GM12878 (cell line): Measurements from ENCODE around the gene RSBN1L. TPM values are rescaled to one million over a fixed set of nuclear protein-coding genes. Genes with fewer than 3 reads are reported as not detected.

Experiments used
- ATAC-seq: fragments of 200-7000 bp; cut with Tn5 transposase; 3 replicates; pipeline ENCODE4 v1.9.1; 2020; ENCODE audit warnings: mild to moderate bottlenecking, moderate library complexity
- BruUV-seq: library from RNA; stranded (reverse); fragments of 400-500 nt; replicated peaks from 2 replicates; lab custom pipeline; 2021; lab: Mats Ljungman, UMichigan
- CTCF ChIA-PET: fragments of 300-600 bp; sonication (Branson Sonifier 250); formaldehyde crosslinking; extraction: SDS; loops from one replicate; lab custom pipeline; 2021; ENCODE audit warnings: inconsistent platforms; lab: Yijun Ruan, JAX
- POLR2A ChIA-PET: fragments of 350-600 bp; formaldehyde crosslinking; extraction: SDS; loops from one replicate; lab custom pipeline; 2021; ENCODE audit warnings: inconsistent platforms; lab: Charles Lee
- RAD21 ChIA-PET: fragments of 300-600 bp; sonication (Branson Sonifier 250); formaldehyde crosslinking; loops from one replicate; lab custom pipeline; 2023; ENCODE audit warnings: antibody characterized with exemption; ENCODE audit not compliant: unreplicated experiment; lab: Charles Lee
- SMC1A ChIA-PET: fragments of 300-600 bp; sonication (Branson Sonifier 250); formaldehyde crosslinking; loops from one replicate; lab custom pipeline; 2023; ENCODE audit not compliant: unreplicated experiment, uncharacterized antibody; lab: Charles Lee
- DNase-seq: peaks from one replicate; pipeline ENCODE4 v3.0.0-alpha.2; 2011; ENCODE audit warnings: low read depth, low spot score
- FAIRE-seq: peaks from 3 replicates; lab custom pipeline; 2011; peaks lifted over from hg19 to GRCh38; lab: Jason Lieb, UNC
- H2AFZ ChIP-seq: 2 replicates; pipeline ENCODE4 v1.6.0; 2011; ENCODE audit warnings: low read depth, low read length, control low read depth; ENCODE audit not compliant: control insufficient read depth
- H3K27ac ChIP-seq: 2 replicates; pipeline ENCODE4 v1.5.1; 2011; ENCODE audit warnings: control low read depth; ENCODE audit not compliant: control insufficient read depth, insufficient read depth
- H3K27me3 ChIP-seq, 2 experiments: replicated peaks in 1 of 2; 2 replicates each; pipeline versions ENCODE4 v1.6.0 to v1.6.1; 2011; ENCODE audit warnings: low read length in 1 of 2; ENCODE audit not compliant: control insufficient read depth in 2 of 2, insufficient read depth in 2 of 2
- H3K36me3 ChIP-seq, 2 experiments: 2 replicates each; pipeline ENCODE4 v1.5.1; 2011; ENCODE audit warnings: low read length in 1 of 2; ENCODE audit not compliant: control insufficient read depth in 2 of 2, insufficient read depth in 2 of 2
- H3K4me1 ChIP-seq: 2 replicates; pipeline ENCODE4 v1.6.1; 2011; ENCODE audit warnings: mild to moderate bottlenecking, low read length, moderate library complexity, mixed read lengths; ENCODE audit not compliant: control insufficient read depth, insufficient read depth
- H3K4me2 ChIP-seq: 2 replicates; pipeline ENCODE4 v1.6.0; 2011; ENCODE audit warnings: control low read depth; ENCODE audit not compliant: control insufficient read depth, insufficient read depth
- H3K4me3 ChIP-seq: fragments of 200-600 bp; sonication (generic); 2 replicates; pipeline ENCODE4 v1.5.1; 2016
- H3K79me2 ChIP-seq: 2 replicates; pipeline ENCODE4 v1.6.0; 2011; ENCODE audit warnings: low read length; ENCODE audit not compliant: control insufficient read depth, insufficient read depth
- H3K9ac ChIP-seq: 2 replicates; pipeline ENCODE4 v1.8.0; 2011; ENCODE audit warnings: low read length, control low read depth, mixed read lengths; ENCODE audit not compliant: control insufficient read depth, insufficient read depth
- H3K9me3 ChIP-seq: replicated peaks from 3 replicates; pipeline ENCODE4 v1.5.1; 2011; ENCODE audit warnings: mild to moderate bottlenecking, low read length; ENCODE audit not compliant: control insufficient read depth, insufficient read depth
- H4K20me1 ChIP-seq: 2 replicates; pipeline ENCODE4 v1.6.0; 2011; ENCODE audit not compliant: control insufficient read depth, insufficient read depth
- BHLHE40 ChIP-seq, 2 experiments: fragments of 450-650 bp in 1 of 2; IDR thresholded peaks; 2 replicates each; pipeline ENCODE4 v1.6.1; 2011 to 2017; ENCODE audit warnings: low read depth in 2 of 2, borderline replicate concordance in 1 of 2, improper control_type of control experiment in 1 of 2, low read length in 1 of 2, mild to moderate bottlenecking in 1 of 2
- BRCA1 ChIP-seq: IDR thresholded peaks from 2 replicates; pipeline ENCODE4 v1.6.1; 2011; ENCODE audit warnings: low read depth, low read length, improper control_type of control experiment
- CBFB ChIP-seq: IDR thresholded peaks from 2 replicates; pipeline ENCODE4 v1.6.1; 2016; ENCODE audit warnings: antibody characterized with exemption, low read depth
- EED ChIP-seq: sonication (generic); IDR thresholded peaks from 2 replicates; pipeline ENCODE4 v1.6.1; 2016; ENCODE audit warnings: antibody characterized with exemption, low read depth
- MTA2 ChIP-seq: fragments of 450-650 bp; IDR thresholded peaks from 2 replicates; pipeline ENCODE4 v1.6.1; 2016; ENCODE audit warnings: low read depth, mild to moderate bottlenecking, moderate library complexity
- NBN ChIP-seq: fragments of 450-650 bp; IDR thresholded peaks from 2 replicates; pipeline ENCODE4 v1.6.1; 2016
- NR2C2 ChIP-seq: IDR thresholded peaks from 2 replicates; pipeline ENCODE4 v1.6.1; 2011; ENCODE audit warnings: borderline replicate concordance, low read depth; ENCODE audit not compliant: control insufficient read depth, insufficient read length
- POLR2AphosphoS2 ChIP-seq: IDR thresholded peaks from 2 replicates; pipeline ENCODE4 v1.6.1; 2011; ENCODE audit warnings: low read depth, mild to moderate bottlenecking, low read length, improper control_type of control experiment, moderate library complexity
- RCOR1 ChIP-seq: conservative IDR thresholded peaks from 2 replicates; pipeline ENCODE4 v1.6.1; 2012; ENCODE audit warnings: low read depth, low read length, improper control_type of control experiment
- RELB ChIP-seq: fragments of 450-650 bp; IDR thresholded peaks from 2 replicates; pipeline ENCODE4 v1.6.1; 2017; ENCODE audit warnings: low read depth, mild to moderate bottlenecking, moderate library complexity
- SMAD5 ChIP-seq: IDR thresholded peaks from 2 replicates; pipeline ENCODE4 v1.6.1; 2016; ENCODE audit warnings: antibody characterized with exemption, low read depth
- ZNF217 ChIP-seq: fragments of 450-650 bp; IDR thresholded peaks from 2 replicates; pipeline ENCODE4 v1.6.1; 2017; ENCODE audit warnings: antibody characterized with exemption, mild to moderate bottlenecking
- WGBS: methylation state at CpG from one replicate; pipeline ENCODE4 v1.1.6; 2016; ENCODE audit warnings: low lambda C conversion rate; ENCODE audit not compliant: insufficient replicate concordance, insufficient coverage; ENCODE audit errors: missing lambda C conversion rate; 5-methylcytosine and 5-hydroxymethylcytosine counted together
- in situ Hi-C: fragments of 300-500 bp; cut with MboI; formaldehyde crosslinking; loops from 9 replicates; pipeline ENCODE4 v1.14.3; 2018; ENCODE audit warnings: mixed read lengths
- intact Hi-C: fragments of 100-400 bp; cut with micrococcal nuclease; formaldehyde crosslinking; loops from one replicate; pipeline ENCODE4 v1.14.2; 2022; ENCODE audit not compliant: unreplicated experiment
- polyA plus RNA-seq, 11 experiments: library from polyadenylated mRNA; depleted of rRNA in 4 of 11; unstranded in 6 of 11; stranded (reverse) in 5 of 11; fragments of >200 nt; fragmentation: Nextera tagmentation in 4 of 11; fragmentation: Illumina TruSeq in 1 of 11; extraction: Ambion mirVana in 4 of 11; extraction: Trizol in 1 of 11; gene quantifications; 1 replicate in 1 of 11; 2 replicates in 10 of 11; pipeline versions ENCODE4 v1.2.1 to v1.2.3, GENCODE V29; 2011 to 2016; ENCODE audit warnings: inconsistent platforms in 2 of 11, missing spikeins in 2 of 11, low read depth in 1 of 11
- total RNA-seq, 4 experiments: library from RNA; depleted of rRNA in 3 of 4; stranded (reverse); fragments of >200 nt in 3 of 4; fragmentation: Illumina TruSeq in 1 of 4; extraction: Trizol in 1 of 4; gene quantifications; 2 replicates each; pipeline versions ENCODE4 v1.2.1 to v1.2.3, GENCODE V29; 2013 to 2021
- TF ChIP-seq, protein P1 (sequence below): fragments of 450-650 bp; IDR thresholded peaks from 2 replicates; pipeline ENCODE4 v1.6.1; 2017; ENCODE audit warnings: mild to moderate bottlenecking
- TF ChIP-seq, protein P2 (sequence below): IDR thresholded peaks from 2 replicates; pipeline ENCODE4 v1.6.1; 2012; ENCODE audit warnings: low read depth, low read length, improper control_type of control experiment

The RSBN1L gene
- total and polyA plus RNA-seq, 10 of the 15 experiments (the other 5 are each of a cell fraction or from before 2014, with no cell fraction given), result 4.5 to 23.7 (median 10.3) TPM

DNA sequence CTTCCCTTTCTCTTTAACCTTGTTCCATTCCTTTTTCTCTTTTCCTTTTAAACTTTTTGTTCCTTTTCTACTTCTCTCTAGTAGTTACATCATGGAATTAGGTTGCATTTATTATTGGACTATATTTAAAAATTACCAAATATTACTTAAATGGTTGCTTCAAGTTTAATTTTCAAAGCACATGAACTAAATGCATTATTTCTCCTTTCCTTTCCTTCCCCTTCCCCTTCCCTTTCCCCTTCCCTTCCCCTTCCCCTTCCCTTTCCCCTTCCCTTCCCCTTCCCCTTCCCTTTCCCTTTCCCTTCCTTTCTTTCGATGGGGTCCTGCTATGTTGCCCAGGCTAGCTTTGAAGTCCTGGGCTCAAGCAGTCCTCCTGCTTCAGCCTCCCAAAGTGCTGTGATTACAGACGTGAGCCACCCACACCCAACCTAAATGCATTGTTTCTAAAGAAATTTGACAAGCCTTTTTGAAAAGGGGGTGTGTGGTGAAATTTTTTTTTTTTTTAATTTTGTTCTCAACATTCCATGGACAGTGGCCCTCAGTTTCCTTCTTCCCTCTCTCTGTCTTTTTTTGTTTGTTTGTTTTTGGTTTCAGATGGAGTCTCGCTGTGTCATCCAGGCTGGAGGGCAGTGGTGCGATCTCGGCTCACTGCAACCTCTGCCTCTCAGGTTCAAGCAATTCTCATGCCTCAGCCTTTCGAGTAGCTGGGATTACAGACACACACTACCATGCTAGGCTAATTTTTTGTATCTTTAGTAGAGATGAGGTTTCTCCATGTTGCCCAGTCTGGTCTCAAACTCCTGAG is 70.7 kb downstream of the RSBN1L start (continued):
- TF ChIP-seq, protein P1, sequence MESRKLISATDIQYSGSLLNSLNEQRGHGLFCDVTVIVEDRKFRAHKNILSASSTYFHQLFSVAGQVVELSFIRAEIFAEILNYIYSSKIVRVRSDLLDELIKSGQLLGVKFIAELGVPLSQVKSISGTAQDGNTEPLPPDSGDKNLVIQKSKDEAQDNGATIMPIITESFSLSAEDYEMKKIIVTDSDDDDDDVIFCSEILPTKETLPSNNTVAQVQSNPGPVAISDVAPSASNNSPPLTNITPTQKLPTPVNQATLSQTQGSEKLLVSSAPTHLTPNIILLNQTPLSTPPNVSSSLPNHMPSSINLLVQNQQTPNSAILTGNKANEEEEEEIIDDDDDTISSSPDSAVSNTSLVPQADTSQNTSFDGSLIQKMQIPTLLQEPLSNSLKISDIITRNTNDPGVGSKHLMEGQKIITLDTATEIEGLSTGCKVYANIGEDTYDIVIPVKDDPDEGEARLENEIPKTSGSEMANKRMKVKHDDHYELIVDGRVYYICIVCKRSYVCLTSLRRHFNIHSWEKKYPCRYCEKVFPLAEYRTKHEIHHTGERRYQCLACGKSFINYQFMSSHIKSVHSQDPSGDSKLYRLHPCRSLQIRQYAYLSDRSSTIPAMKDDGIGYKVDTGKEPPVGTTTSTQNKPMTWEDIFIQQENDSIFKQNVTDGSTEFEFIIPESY, result no peak
- TF ChIP-seq BHLHE40 (IDR thresholded peaks at IDR 0.05; ENCODE audit: borderline replicate concordance in 1 of 2, low read depth in 2 of 2, low read length in 1 of 2) (no peak), BRCA1 (no peak), EED (no peak)

- no peak overlapping the region for H3K4me3 ChIP-seq
- FAIRE-seq, result no peak
- CTCF ChIA-PET, result no interaction called here
- H3K4me2 ChIP-seq, result no peak overlapping the region
- RAD21 ChIA-PET, result interaction anchor here (0.8 kb wide), 1 partner anchor 118 kb away, joined by 3 read pairs; no protein-coding TSS in a partner anchor
- no peak overlapping the region for H3K9ac ChIP-seq
- H2AFZ ChIP-seq, result no peak overlapping the region
- H3K36me3 ChIP-seq, result peaks cover 0 to 14% of the 10 kb centered on the region in 2 experiments; a peak in 2 of 4 replicates
- in situ Hi-C loops, result no loop called here
- H3K27me3 ChIP-seq, result no peaks in the 10 kb centered on the region
- H3K79me2 ChIP-seq, result no peaks in the 10 kb centered on the region
- TF ChIP-seq POLR2AphosphoS2, result no peak
- no peak for TF ChIP-seq NBN
- TF ChIP-seq RCOR1, result no peak
- TF ChIP-seq, protein P2, sequence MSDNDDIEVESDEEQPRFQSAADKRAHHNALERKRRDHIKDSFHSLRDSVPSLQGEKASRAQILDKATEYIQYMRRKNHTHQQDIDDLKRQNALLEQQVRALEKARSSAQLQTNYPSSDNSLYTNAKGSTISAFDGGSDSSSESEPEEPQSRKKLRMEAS, result no peak
- TF ChIP-seq RELB, result no peak
- TF ChIP-seq MTA2, result no peak
- TF ChIP-seq NR2C2, result no peak
- TF ChIP-seq SMAD5, result no peak
- no peak for TF ChIP-seq ZNF217
- TF ChIP-seq CBFB, result no peak
- no peak for ATAC-seq
- POLR2A ChIA-PET, result no interaction called here
- H4K20me1 ChIP-seq, result no peaks in the 10 kb centered on the region
- no peak overlapping the region for H3K27ac ChIP-seq
- 85% methylated on average over 8 of the region's 8 CpGs for WGBS
- no TSS peak for BruUV-seq
- no peaks in the 10 kb centered on the region for H3K9me3 ChIP-seq
- intact Hi-C loops, result no loop called here
- SMC1A ChIA-PET, result interaction anchor here (1.7 kb wide), 1 partner anchor 11 kb away, joined by 3 read pairs; no protein-coding TSS in a partner anchor
- DNase-seq, result no peak
- H3K4me1 ChIP-seq, result no peaks in the 10 kb centered on the region
These were observed 74.1 kb downstream of the RSBN1L start for GRCh38 chr7:77770316-77770715.
